ENCODE data around the gene AQP3.

DNA sequence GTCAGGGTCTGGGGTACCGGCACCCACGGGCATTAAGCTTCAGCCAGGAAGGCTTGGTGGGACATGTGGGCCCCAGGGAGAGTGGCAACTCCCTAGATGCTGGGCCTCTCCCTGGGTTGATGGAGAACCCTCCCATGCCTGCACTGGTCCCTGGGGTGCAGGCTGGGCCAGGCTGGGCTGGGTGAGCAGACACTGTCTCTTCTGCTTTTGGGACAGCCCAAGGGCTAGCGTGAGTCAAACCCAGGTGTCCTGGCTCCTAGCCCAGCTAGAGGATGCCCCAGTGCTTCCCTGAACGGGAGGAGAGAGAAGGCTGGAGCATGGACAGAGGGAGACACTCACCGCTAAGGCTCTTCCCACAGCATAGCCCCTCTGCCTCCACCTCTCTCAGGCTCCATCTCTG is 39.3 kb downstream of the AQP3 start:
- TF ChIP-seq, protein P1, sequence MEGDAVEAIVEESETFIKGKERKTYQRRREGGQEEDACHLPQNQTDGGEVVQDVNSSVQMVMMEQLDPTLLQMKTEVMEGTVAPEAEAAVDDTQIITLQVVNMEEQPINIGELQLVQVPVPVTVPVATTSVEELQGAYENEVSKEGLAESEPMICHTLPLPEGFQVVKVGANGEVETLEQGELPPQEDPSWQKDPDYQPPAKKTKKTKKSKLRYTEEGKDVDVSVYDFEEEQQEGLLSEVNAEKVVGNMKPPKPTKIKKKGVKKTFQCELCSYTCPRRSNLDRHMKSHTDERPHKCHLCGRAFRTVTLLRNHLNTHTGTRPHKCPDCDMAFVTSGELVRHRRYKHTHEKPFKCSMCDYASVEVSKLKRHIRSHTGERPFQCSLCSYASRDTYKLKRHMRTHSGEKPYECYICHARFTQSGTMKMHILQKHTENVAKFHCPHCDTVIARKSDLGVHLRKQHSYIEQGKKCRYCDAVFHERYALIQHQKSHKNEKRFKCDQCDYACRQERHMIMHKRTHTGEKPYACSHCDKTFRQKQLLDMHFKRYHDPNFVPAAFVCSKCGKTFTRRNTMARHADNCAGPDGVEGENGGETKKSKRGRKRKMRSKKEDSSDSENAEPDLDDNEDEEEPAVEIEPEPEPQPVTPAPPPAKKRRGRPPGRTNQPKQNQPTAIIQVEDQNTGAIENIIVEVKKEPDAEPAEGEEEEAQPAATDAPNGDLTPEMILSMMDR (conservative IDR thresholded peaks at IDR 0.05; ENCODE audit: low read length): no peak
- no peak for TF ChIP-seq EZH2phosphoT487 (IDR thresholded peaks at IDR 0.05; ENCODE audit: borderline replicate concordance, low read depth, low read length)

Measured in OCI-LY7 (cell line).